Heart left ventricle (tissue), 16 donors: ENCODE measurements around the gene NEDD1. TPM values are rescaled to one million over a fixed set of nuclear protein-coding genes. Genes with fewer than 3 reads are reported as not detected.

ENCODE experiments used
- ATAC-seq, 4 donors: fragments of 200-7000 bp; cut with Tn5 transposase; one replicate each; pipeline ENCODE4 v1.9.1; 2020 to 2022; ENCODE audit warnings: moderate library complexity in 4 of 4, mild to moderate bottlenecking in 3 of 4, moderate number of reproducible peaks in 1 of 4
- DNase-seq, 5 donors: peaks; one replicate each; pipeline ENCODE4 v3.0.0-alpha.2; 2020
- H3K27ac ChIP-seq, 12 donors: fragments of 200-600 bp; sonication (generic) in 4 of 12; one replicate each; pipeline versions ENCODE4 v1.5.0 to v1.8.0; 2016 to 2022; ENCODE audit warnings: mild to moderate bottlenecking in 2 of 12
- H3K27me3 ChIP-seq, 9 donors: fragments of 200-600 bp; sonication (generic) in 2 of 9; one replicate each; pipeline versions ENCODE4 v1.5.1 to v1.8.0; 2016 to 2022; ENCODE audit warnings: mild to moderate bottlenecking in 3 of 9
- H3K36me3 ChIP-seq, 9 donors: fragments of 200-600 bp; sonication (generic) in 2 of 9; one replicate each; pipeline versions ENCODE4 v1.5.0 to v1.8.0; 2018 to 2022; ENCODE audit warnings: mild to moderate bottlenecking in 2 of 9
- H3K4me1 ChIP-seq, 12 donors: fragments of 200-600 bp; sonication (generic) in 4 of 12; one replicate each; pipeline versions ENCODE4 v1.5.0 to v1.8.0; 2016 to 2022; ENCODE audit warnings: mild to moderate bottlenecking in 3 of 12
- H3K4me3 ChIP-seq, 12 donors: fragments of 200-600 bp; sonication (generic) in 4 of 12; one replicate each; pipeline versions ENCODE4 v1.5.0 to v1.8.0; 2017 to 2022; ENCODE audit warnings: mild to moderate bottlenecking in 9 of 12, moderate library complexity in 4 of 12
- H3K9me3 ChIP-seq, 12 donors: fragments of 200-600 bp; sonication (generic) in 4 of 12; one replicate each; pipeline versions ENCODE4 v1.5.0 to v1.8.0; 2016 to 2022; ENCODE audit warnings: mild to moderate bottlenecking in 1 of 12
- POLR2A ChIP-seq, 2 donors: fragments of 450-650 bp; IDR thresholded peaks; one replicate each; pipeline ENCODE4 v1.6.1; 2017; ENCODE audit warnings: antibody characterized with exemption in 2 of 2, mild to moderate bottlenecking in 2 of 2, moderate library complexity in 2 of 2
- WGBS, 4 donors: extraction: QIAGEN DNeasy Blood & Tissue Kit in 2 of 4; methylation state at CpG; one replicate each; pipeline versions ENCODE4 v1.1.5 to v1.1.7; 2013 to 2018; 5-methylcytosine and 5-hydroxymethylcytosine counted together
- intact Hi-C, 10 donors: fragments of 100-400 bp; cut with DNase I; formaldehyde crosslinking; loops; one replicate each; pipeline versions ENCODE4 v1.11.1 to v1.14.2; 2022
- polyA plus RNA-seq, 2 donors: library from polyadenylated mRNA; stranded (reverse); fragments of 200-250 nt; gene quantifications; one replicate each; pipeline ENCODE4 v1.2.3, GENCODE V29; 2013
- total RNA-seq, 9 donors: library from RNA; depleted of rRNA in 2 of 9; stranded (reverse); fragments of >200 nt in 2 of 9; fragmentation: NEBNext Ultra II Directional in 3 of 9; extraction: Animal tissue kit (Norgen Biotek cat#: 25700) in 3 of 9; gene quantifications; one replicate each; pipeline versions ENCODE4 v1.1.0 to v1.2.4, GENCODE V29; 2016 to 2023
- TF ChIP-seq, protein P1 (sequence below), 12 donors: fragments of 200-600 bp; sonication (generic) in 4 of 12; IDR thresholded peaks; one replicate each; pipeline versions ENCODE4 v1.5.0 to v1.8.0; 2018 to 2022; ENCODE audit warnings: antibody characterized with exemption in 12 of 12, mild to moderate bottlenecking in 5 of 12
- donor health status: ischemic (EF 13 %, LVEDD 7.1; RV severe dilation, severe dysfunction).
- donor health status: healthy with polysubstance abuse.
- donor health status: DM: no; HTN: yes; CAD: no.
- donor health status: DM: no; HTN: no; CAD: no.
- donor health status: ischemic (EF 25% LVEDD 6.9; RV normal size, moderate dysfunction).
- donor health status: ischemic (EF 25% LVEDD 5.7; RV mildly dilated, moderate dysfunction).
- donor health status: healthy.
- donor health status: DM: yes; HTN: yes; CAD: no.
- donor health status: ischemic (EF 35%, LVEDD 5.7; RV mildly dilated, moderate dysfunction).
- donor health status: nonischemic (EF 11% LVEDD 7.7; RV severe dilation, severe dysfunction).
- donor health status: DM: yes; HTN: yes; CAD: no.
- donor health status: PGD.
- donor health status: ischemic (EF 29% LVEDD 5.4; RV normal size, mild dysfunction).
- donor health status: nonischemic (EF 23%, LVEDD 6.1; RV moderate dilation, normal function).

Gene NEDD1
- total and polyA plus RNA-seq, 11 donors = 3.3 to 16.4 (median 12.8) TPM

DNA sequence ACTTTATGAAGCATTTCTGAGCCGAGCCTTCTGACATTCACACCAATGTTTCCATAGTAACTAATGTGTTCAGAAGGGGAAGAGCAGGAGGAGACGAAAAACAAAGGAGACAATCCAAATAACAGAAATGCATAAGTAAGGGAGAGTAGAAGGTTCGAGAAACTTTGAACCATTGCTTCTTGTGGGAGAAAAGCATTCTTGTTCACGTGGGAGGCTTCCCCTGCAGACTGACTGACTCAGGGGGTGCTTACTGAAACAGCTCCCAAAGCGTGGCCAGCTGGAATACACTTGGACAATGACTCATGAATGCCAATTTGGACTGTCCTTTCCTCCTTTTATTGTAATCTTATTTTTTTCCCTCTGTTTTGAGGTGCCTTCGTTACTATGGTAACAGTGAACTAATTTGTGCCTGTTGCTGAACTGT is 73.9 kb downstream of the NEDD1 start:
- Histone ChIP-seq H3K27me3 (peaks cover 0 to 19% (median 9%) of the 10 kb centered on the region in 9 donors), H3K4me1 (peaks cover 0 to 8% (median 5%) of the 10 kb centered on the region in 12 donors), H3K9me3 (no peaks in the 10 kb centered on the region), H3K4me3 (no peak overlapping the region), H3K27ac (no peak overlapping the region), H3K36me3 (no peaks in the 10 kb centered on the region)
- TF ChIP-seq, protein P1, sequence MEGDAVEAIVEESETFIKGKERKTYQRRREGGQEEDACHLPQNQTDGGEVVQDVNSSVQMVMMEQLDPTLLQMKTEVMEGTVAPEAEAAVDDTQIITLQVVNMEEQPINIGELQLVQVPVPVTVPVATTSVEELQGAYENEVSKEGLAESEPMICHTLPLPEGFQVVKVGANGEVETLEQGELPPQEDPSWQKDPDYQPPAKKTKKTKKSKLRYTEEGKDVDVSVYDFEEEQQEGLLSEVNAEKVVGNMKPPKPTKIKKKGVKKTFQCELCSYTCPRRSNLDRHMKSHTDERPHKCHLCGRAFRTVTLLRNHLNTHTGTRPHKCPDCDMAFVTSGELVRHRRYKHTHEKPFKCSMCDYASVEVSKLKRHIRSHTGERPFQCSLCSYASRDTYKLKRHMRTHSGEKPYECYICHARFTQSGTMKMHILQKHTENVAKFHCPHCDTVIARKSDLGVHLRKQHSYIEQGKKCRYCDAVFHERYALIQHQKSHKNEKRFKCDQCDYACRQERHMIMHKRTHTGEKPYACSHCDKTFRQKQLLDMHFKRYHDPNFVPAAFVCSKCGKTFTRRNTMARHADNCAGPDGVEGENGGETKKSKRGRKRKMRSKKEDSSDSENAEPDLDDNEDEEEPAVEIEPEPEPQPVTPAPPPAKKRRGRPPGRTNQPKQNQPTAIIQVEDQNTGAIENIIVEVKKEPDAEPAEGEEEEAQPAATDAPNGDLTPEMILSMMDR (IDR thresholded peaks at IDR 0.05) = no peak
- no peak for TF ChIP-seq POLR2A (IDR thresholded peaks at IDR 0.05)
- WGBS, 4 donors = 34 to 46% (median 43%) methylated on average over 6 of the region's 6 CpGs
- intact Hi-C loops = loop anchor here in 8 of 10 donors (5.0 to 10.0 kb wide), 4 partner anchors 396 to 1414 kb away; no protein-coding TSS in a partner anchor
- DNase-seq (no peak), ATAC-seq (no peak)

DNA sequence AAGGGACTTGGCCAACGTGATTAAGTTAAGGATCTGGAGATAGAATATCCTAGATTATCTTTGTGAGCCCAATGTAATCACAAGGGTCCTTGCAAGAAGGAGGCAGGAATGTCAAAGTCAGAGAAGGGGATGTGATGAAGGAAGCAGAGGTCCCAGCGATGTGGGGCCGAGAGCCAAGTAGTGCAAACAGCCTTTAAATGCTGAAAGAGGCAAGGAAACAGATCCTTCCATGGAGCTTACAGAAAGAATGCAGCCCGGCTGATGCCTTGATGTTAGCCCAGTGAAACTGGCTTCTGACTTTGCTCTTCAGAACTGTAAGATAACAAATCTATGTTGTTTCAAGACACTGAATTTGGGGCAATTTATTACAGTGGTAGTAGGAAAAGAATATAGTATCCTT is 74.9 kb downstream of the NEDD1 start:
- H3K9me3 ChIP-seq = no peaks in the 10 kb centered on the region
- no peaks in the 10 kb centered on the region for H3K36me3 ChIP-seq
- no peak overlapping the region for H3K27ac ChIP-seq
- peaks cover 0 to 26% (median 12%) of the 10 kb centered on the region in 9 donors for H3K27me3 ChIP-seq
- H3K4me3 ChIP-seq = no peak overlapping the region
- DNase-seq (no peak), ATAC-seq (no peak)
- intact Hi-C loops = loop anchor here in 8 of 10 donors (5.0 to 10.0 kb wide), 4 partner anchors 397 to 1413 kb away; no protein-coding TSS in a partner anchor
- 45 to 59% (median 51%) methylated on average over 4 of the region's 4 CpGs for WGBS, 4 donors
- H3K4me1 ChIP-seq = peaks cover 0 to 10% (median 6%) of the 10 kb centered on the region in 12 donors
- TF ChIP-seq, protein P1 (IDR thresholded peaks at IDR 0.05) = no peak
- TF ChIP-seq POLR2A (IDR thresholded peaks at IDR 0.05) = no peak

DNA sequence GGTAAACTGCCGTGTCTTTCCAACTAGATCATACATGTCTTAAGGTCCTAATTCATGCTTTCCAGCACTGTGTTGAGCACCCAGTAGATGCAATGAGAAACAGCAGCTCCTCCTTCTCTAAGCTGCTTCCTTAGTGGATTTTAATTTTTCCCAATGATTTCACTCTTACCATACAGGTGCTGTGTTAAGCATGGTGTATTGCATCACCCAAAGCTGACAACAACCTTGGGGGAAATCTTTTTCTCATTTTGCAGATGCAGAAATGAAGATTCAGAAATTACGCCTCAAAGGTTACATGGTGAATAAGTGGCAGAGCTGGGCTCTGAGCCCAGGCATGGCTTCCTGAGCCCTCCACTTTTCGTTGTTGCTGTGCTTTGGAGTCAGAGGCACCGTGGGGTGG is 75.6 kb downstream of the NEDD1 start:
- Histone ChIP-seq H3K36me3 (no peaks in the 10 kb centered on the region), H3K9me3 (no peaks in the 10 kb centered on the region), H3K4me3 (no peak overlapping the region), H3K27ac (no peak overlapping the region), H3K4me1 (peaks cover 0 to 10% (median 6%) of the 10 kb centered on the region in 12 donors), H3K27me3 (peaks cover 0 to 28% (median 12%) of the 10 kb centered on the region in 9 donors)
- 76 to 89% (median 85%) methylated on average over 4 of the region's 4 CpGs for WGBS, 4 donors
- ATAC-seq = no peak
- intact Hi-C loops = loop anchor here in 8 of 10 donors (5.0 to 10.0 kb wide), 4 partner anchors 398 to 1412 kb away; no protein-coding TSS in a partner anchor
- DNase-seq = no peak
- TF ChIP-seq, protein P1 (IDR thresholded peaks at IDR 0.05) = no peak
- TF ChIP-seq POLR2A (IDR thresholded peaks at IDR 0.05) = no peak

DNA sequence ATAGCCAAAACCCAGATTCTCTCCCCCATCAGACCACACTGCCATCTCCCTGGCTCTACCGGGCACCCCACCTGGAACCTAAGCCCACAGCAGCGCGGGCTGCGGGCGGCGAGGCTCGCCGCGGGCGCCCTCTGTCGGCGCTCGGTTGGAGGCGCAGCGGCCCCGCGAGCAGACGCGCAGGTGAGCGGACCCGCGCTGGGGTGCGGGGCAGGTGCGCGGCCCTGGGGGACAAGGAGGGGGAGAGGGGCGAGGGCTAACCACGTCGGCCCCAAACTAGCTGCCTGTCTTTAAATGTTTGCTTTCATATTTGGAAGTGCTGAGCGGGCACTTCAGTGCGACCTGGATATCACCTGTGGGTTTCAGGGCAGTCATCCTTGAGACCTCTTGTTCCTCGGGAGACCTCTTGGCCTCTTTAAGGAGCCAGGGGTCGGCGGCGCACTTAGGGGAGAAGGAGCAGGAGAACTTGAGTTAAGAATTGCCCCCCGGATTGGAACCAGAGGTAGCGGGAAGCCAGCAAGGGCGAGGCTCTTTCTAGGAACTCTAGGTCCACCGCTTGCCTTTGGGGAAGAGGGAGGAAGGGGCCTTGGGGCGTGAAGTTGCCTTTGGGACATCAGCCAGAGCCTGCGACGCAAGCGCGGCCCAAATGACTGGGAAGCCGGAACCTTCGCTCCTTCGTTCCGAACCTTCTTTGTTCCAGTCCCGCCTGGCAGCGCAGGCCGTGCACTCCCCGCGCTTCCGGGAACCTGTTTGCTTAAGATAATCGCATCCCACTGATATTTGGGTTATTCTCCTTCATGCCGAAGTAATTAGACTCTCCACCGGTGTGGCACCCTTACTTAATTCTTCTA is 78.7 kb downstream of the NEDD1 start:
- Histone ChIP-seq H3K36me3 (no peaks in the 10 kb centered on the region), H3K4me3 (peak overlapping the region in 11 of 12 donors; percentile 18 to 62 (median 43)), H3K4me1 (peaks cover 0 to 10% (median 6%) of the 10 kb centered on the region in 12 donors), H3K9me3 (no peaks in the 10 kb centered on the region), H3K27ac (no peak overlapping the region), H3K27me3 (peaks cover 0 to 30% (median 12%) of the 10 kb centered on the region in 9 donors)
- peak in 2 of 5 donors; percentile 16 to 60 for DNase-seq
- WGBS, 4 donors = 3 to 9% (median 5%) methylated on average over 31 to 56 of the region's 56 CpGs
- TF ChIP-seq POLR2A (IDR thresholded peaks at IDR 0.05) = no peak
- TF ChIP-seq, protein P1 (IDR thresholded peaks at IDR 0.05) = peak; percentile 56 to 88 (median 74)
- peak in 2 of 4 donors; percentile 52 to 58 for ATAC-seq
- intact Hi-C loops = loop anchor here (2.0 to 10.0 kb wide), 9 partner anchors 322 to 1412 kb away; no protein-coding TSS in a partner anchor
